Fibroblast of lung (primary cell): Measurements from ENCODE around the gene TCTN3. TPM values are rescaled to one million over a fixed set of nuclear protein-coding genes. Genes with fewer than 3 reads are reported as not detected.
"Not testable (repeated sequence)": the region's sequence is repeated elsewhere in the genome, so short reads cannot be mapped to it uniquely, and the experiment has no call there.

ENCODE experiments used
- DNase-seq, 2 donors: peaks; one replicate each; pipeline versions ENCODE4 v3.0.0 to v3.0.0-alpha.2; 2010; ENCODE audit warnings: low read depth in 2 of 2
- H2AFZ ChIP-seq: 2 replicates; pipeline ENCODE4 v1.5.1; 2012; ENCODE audit warnings: low read length, control low read depth, inconsistent platforms
- H3K27ac ChIP-seq: 2 replicates; pipeline ENCODE4 v1.5.1; 2011; ENCODE audit warnings: low read length, control low read depth; ENCODE audit not compliant: insufficient read depth
- H3K27me3 ChIP-seq: 2 replicates; pipeline ENCODE4 v1.5.1; 2011; ENCODE audit warnings: mild to moderate bottlenecking, low read length; ENCODE audit not compliant: control insufficient read depth, insufficient read depth
- H3K36me3 ChIP-seq: 2 replicates; pipeline ENCODE4 v1.5.1; 2011; ENCODE audit warnings: low read length; ENCODE audit not compliant: control insufficient read depth, insufficient read depth
- H3K4me1 ChIP-seq: 2 replicates; pipeline ENCODE4 v1.5.1; 2011; ENCODE audit warnings: low read length; ENCODE audit not compliant: control insufficient read depth, insufficient read depth; ENCODE audit errors: extremely low read depth
- H3K4me2 ChIP-seq: 2 replicates; pipeline ENCODE4 v1.5.1; 2011; ENCODE audit warnings: low read length, control low read depth; ENCODE audit not compliant: insufficient read depth; ENCODE audit errors: extremely low read depth
- H3K4me3 ChIP-seq, 4 experiments: fragments of 200-600 bp in 1 of 4; sonication (generic) in 1 of 4; replicated peaks in 1 of 4; 2 replicates each; pipeline ENCODE4 v1.5.1; 2011 to 2016; ENCODE audit warnings: low read length in 4 of 4, low read depth in 3 of 4, mild to moderate bottlenecking in 3 of 4, control low read depth in 2 of 4, inconsistent platforms in 1 of 4, mixed read lengths in 1 of 4; ENCODE audit not compliant: insufficient read depth in 1 of 4; ENCODE audit errors: control extremely low read depth in 1 of 4
- H3K79me2 ChIP-seq: 2 replicates; pipeline ENCODE4 v1.5.1; 2012; ENCODE audit warnings: mild to moderate bottlenecking, low read length, inconsistent platforms; ENCODE audit not compliant: control insufficient read depth, insufficient read depth
- H3K9ac ChIP-seq: 2 replicates; pipeline ENCODE4 v1.5.1; 2011; ENCODE audit warnings: mild to moderate bottlenecking, low read length, control low read depth; ENCODE audit not compliant: insufficient read depth
- H3K9me3 ChIP-seq: 2 replicates; pipeline ENCODE4 v1.5.1; 2012; ENCODE audit warnings: low read depth, low read length; ENCODE audit not compliant: control insufficient read depth, insufficient read depth
- H4K20me1 ChIP-seq: 2 replicates; pipeline ENCODE4 v1.5.1; 2011; ENCODE audit warnings: low read length; ENCODE audit not compliant: control insufficient read depth, insufficient read depth; ENCODE audit errors: extremely low read depth
- CTCF ChIP-seq, 2 donors: IDR thresholded peaks in 1 of 2; conservative IDR thresholded peaks in 1 of 2; 1 replicate in 1 of 2; 2 replicates in 1 of 2; pipeline ENCODE4 v1.5.1; 2011 to 2012; ENCODE audit warnings: low read length in 2 of 2, control low read depth in 1 of 2, inconsistent platforms in 1 of 2, low read depth in 1 of 2, mild to moderate bottlenecking in 1 of 2
- EZH2 ChIP-seq: IDR thresholded peaks from 2 replicates; pipeline ENCODE4 v1.5.1; 2012; ENCODE audit warnings: low read length, control low read depth, mild to moderate bottlenecking; ENCODE audit errors: missing control alignments
- polyA plus RNA-seq, 2 donors: library from polyadenylated mRNA; depleted of rRNA in 1 of 2; stranded (reverse) in 1 of 2; unstranded in 1 of 2; fragments of >200 nt; gene quantifications; 2 replicates each; pipeline ENCODE4 v1.2.1, GENCODE V29; 2011 to 2012; ENCODE audit warnings: missing spikeins in 1 of 2
- total RNA-seq: library from RNA; depleted of rRNA; stranded (reverse); fragments of >200 nt; gene quantifications from 2 replicates; pipeline ENCODE4 v1.2.1, GENCODE V29; 2014

The TCTN3 gene
- total and polyA plus RNA-seq, 2 donors (not counting 1 experiment from before 2014, with no cell fraction given): 42.8 to 50.1 TPM

- H2AFZ ChIP-seq, DNase-seq, H3K4me2 ChIP-seq, H3K27ac ChIP-seq, H3K27me3 ChIP-seq, H3K9me3 ChIP-seq, H3K9ac ChIP-seq, H3K4me1 ChIP-seq, H3K79me2 ChIP-seq, H3K36me3 ChIP-seq, H4K20me1 ChIP-seq, H3K4me3 ChIP-seq: not testable (repeated sequence)
Observed at GRCh38 chr10:95720745-95721144, 27.0 kb upstream of the TCTN3 start.

DNA sequence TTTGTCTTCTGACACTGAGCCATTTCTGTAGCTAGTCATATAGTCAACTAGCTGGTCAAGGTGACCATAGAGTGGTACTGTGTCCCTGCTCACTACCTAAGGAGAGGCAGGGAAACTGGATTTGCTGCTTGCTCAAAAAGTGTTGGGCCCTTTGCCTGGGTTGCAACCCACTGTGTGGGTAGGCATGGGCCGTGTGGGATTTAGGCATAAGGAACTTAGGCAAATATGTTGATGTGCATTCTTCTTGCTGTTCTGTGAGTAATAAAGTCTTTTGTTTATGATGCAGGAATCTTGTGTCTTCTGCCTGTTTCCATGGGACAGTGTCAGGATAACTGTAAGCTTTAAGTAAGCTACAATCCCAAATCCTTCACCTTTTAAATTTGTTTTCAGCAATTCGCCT, 23.1 kb upstream of the TCTN3 start:
- no peak overlapping the region for H2AFZ ChIP-seq
- no peak overlapping the region for H3K27ac ChIP-seq
- no peaks in the 10 kb centered on the region for H3K9me3 ChIP-seq
- TF ChIP-seq EZH2: no peak
- TF ChIP-seq CTCF (conservative IDR thresholded peaks at IDR 0.05 in 1 of 2, IDR thresholded peaks at IDR 0.05 in 1 of 2; ENCODE audit: low read depth in 1 of 2, low read length in 2 of 2): no peak
- no peaks in the 10 kb centered on the region for H4K20me1 ChIP-seq
- no peaks in the 10 kb centered on the region for H3K36me3 ChIP-seq
- no peaks in the 10 kb centered on the region for H3K27me3 ChIP-seq
- H3K9ac ChIP-seq: no peak overlapping the region
- no peak overlapping the region for H3K4me2 ChIP-seq
- no peak overlapping the region for H3K4me3 ChIP-seq
- DNase-seq: no peak
- no peaks in the 10 kb centered on the region for H3K4me1 ChIP-seq
- H3K79me2 ChIP-seq: no peaks in the 10 kb centered on the region

GRCh38 chr10:95716466-95716865, 22.7 kb upstream of the TCTN3 start:
- H3K36me3 ChIP-seq: no peaks in the 10 kb centered on the region
- no peaks in the 10 kb centered on the region for H3K27me3 ChIP-seq
- no peak overlapping the region for H3K27ac ChIP-seq
- no peaks in the 10 kb centered on the region for H3K4me1 ChIP-seq
- no peak overlapping the region for H3K9ac ChIP-seq
- H2AFZ ChIP-seq: no peak overlapping the region
- no peaks in the 10 kb centered on the region for H3K9me3 ChIP-seq
- DNase-seq: no peak
- no peak overlapping the region for H3K4me2 ChIP-seq
- no peaks in the 10 kb centered on the region for H3K79me2 ChIP-seq
- H4K20me1 ChIP-seq: no peaks in the 10 kb centered on the region
- no peak for TF ChIP-seq EZH2
- TF ChIP-seq CTCF (conservative IDR thresholded peaks at IDR 0.05 in 1 of 2, IDR thresholded peaks at IDR 0.05 in 1 of 2; ENCODE audit: low read depth in 1 of 2, low read length in 2 of 2): no peak
- no peak overlapping the region for H3K4me3 ChIP-seq

DNA sequence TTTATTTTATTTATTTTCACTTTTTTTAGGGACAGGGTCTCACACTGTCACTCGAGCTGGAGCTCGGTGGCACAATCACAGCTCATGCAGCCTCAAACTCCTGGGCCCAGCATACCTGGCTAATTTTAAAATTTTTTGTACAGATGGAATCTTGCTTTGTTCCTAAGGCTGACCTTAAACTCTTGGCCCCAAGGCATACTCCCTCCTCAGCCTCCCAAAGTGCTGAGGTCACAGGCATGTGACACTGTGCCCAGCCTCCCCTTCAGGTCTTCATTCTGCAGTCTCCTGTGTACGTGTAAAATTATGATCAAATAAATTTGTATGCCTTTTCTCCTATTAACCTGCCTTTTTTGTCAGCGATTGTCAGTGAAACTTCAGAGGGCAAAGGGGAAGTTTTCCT, 17.8 kb upstream of the TCTN3 start:
- Histone ChIP-seq H3K9ac (no peak overlapping the region), H3K79me2 (no peaks in the 10 kb centered on the region), H3K27ac (no peak overlapping the region), H3K4me3 (no peak overlapping the region), H3K27me3 (no peaks in the 10 kb centered on the region), H3K4me2 (no peak overlapping the region), H3K4me1 (no peaks in the 10 kb centered on the region), H3K36me3 (no peaks in the 10 kb centered on the region), H2AFZ (no peak overlapping the region), H4K20me1 (no peaks in the 10 kb centered on the region), H3K9me3 (no peaks in the 10 kb centered on the region)
- TF ChIP-seq CTCF (conservative IDR thresholded peaks at IDR 0.05 in 1 of 2, IDR thresholded peaks at IDR 0.05 in 1 of 2; ENCODE audit: low read depth in 1 of 2, low read length in 2 of 2) (no peak), EZH2 (no peak)
- no peak for DNase-seq
